DND-41 (cell line): ENCODE results near the gene UST.

Experiments used
- ATAC-seq: fragments of 200-7000 bp; cut with Tn5 transposase; 3 replicates; pipeline ENCODE4 v1.9.1; 2021; ENCODE audit warnings: low read depth; ENCODE audit not compliant: insufficient read depth
- DNase-seq: peaks from one replicate; pipeline ENCODE4 v3.0.0-alpha.2; 2020
- H2AFZ ChIP-seq: 2 replicates; pipeline ENCODE4 v1.6.0; 2012; ENCODE audit warnings: low read depth, low read length
- H3K27ac ChIP-seq: 2 replicates; pipeline ENCODE4 v1.5.1; 2012; ENCODE audit warnings: low read length, inconsistent platforms
- H3K27me3 ChIP-seq: fragments of 200-600 bp; sonication (generic); 2 replicates; pipeline ENCODE4 v1.6.0; 2012; ENCODE audit warnings: low read length, mild to moderate bottlenecking, inconsistent platforms; ENCODE audit not compliant: insufficient read depth, poor library complexity
- H3K36me3 ChIP-seq: 2 replicates; pipeline ENCODE4 v1.5.1; 2012; ENCODE audit warnings: low read length, inconsistent platforms; ENCODE audit not compliant: insufficient read depth
- H3K4me1 ChIP-seq: 2 replicates; pipeline ENCODE4 v1.5.1; 2012; ENCODE audit warnings: mild to moderate bottlenecking, low read length; ENCODE audit not compliant: insufficient read depth
- H3K4me2 ChIP-seq: 2 replicates; pipeline ENCODE4 v1.6.0; 2012; ENCODE audit warnings: mild to moderate bottlenecking, moderate library complexity, low read length, inconsistent platforms; ENCODE audit not compliant: insufficient read depth
- H3K4me3 ChIP-seq, 2 experiments: fragments of 200-600 bp in 1 of 2; shearing (Covaris generic) in 1 of 2; 2 replicates each; pipeline ENCODE4 v1.5.1; 2012 to 2016; ENCODE audit warnings: inconsistent platforms in 2 of 2, low read length in 2 of 2, mild to moderate bottlenecking in 2 of 2, low read depth in 1 of 2, moderate library complexity in 1 of 2
- H3K79me2 ChIP-seq: 2 replicates; pipeline ENCODE4 v1.6.0; 2012; ENCODE audit warnings: low read length, inconsistent platforms; ENCODE audit not compliant: insufficient read depth
- H3K9ac ChIP-seq: 2 replicates; pipeline ENCODE4 v1.6.0; 2012; ENCODE audit warnings: low read depth, mild to moderate bottlenecking, inconsistent platforms, low read length, moderate library complexity
- H3K9me3 ChIP-seq: 2 replicates; pipeline ENCODE4 v1.5.1; 2012; ENCODE audit warnings: low read length, moderate library complexity, mild to moderate bottlenecking, inconsistent platforms; ENCODE audit not compliant: insufficient read depth, severe bottlenecking
- H4K20me1 ChIP-seq: 2 replicates; pipeline ENCODE4 v1.6.0; 2012; ENCODE audit warnings: low read length; ENCODE audit not compliant: insufficient read depth
- CTCF ChIP-seq: IDR thresholded peaks from 2 replicates; pipeline ENCODE4 v1.5.1; 2012; ENCODE audit warnings: borderline replicate concordance, low read length, moderate library complexity, mild to moderate bottlenecking; ENCODE audit not compliant: poor library complexity, severe bottlenecking; ENCODE audit errors: extremely low read depth
- EZH2 ChIP-seq: IDR thresholded peaks from 3 replicates; pipeline ENCODE4 v1.6.1; 2012; ENCODE audit warnings: borderline replicate concordance, low read depth, mild to moderate bottlenecking, moderate library complexity, low read length, inconsistent platforms; ENCODE audit not compliant: severe bottlenecking

UST gene

GRCh38 chr6:148893073-148893472 is 146.2 kb downstream of the UST start:
- Histone ChIP-seq H3K4me1 (no peaks in the 10 kb centered on the region), H3K9ac (no peak overlapping the region), H3K27ac (no peak overlapping the region), H2AFZ (no peak overlapping the region), H3K4me2 (no peak overlapping the region), H3K9me3 (no peaks in the 10 kb centered on the region), H3K36me3 (no peaks in the 10 kb centered on the region), H4K20me1 (no peaks in the 10 kb centered on the region), H3K79me2 (no peaks in the 10 kb centered on the region), H3K4me3 (no peak overlapping the region), H3K27me3 (no peaks in the 10 kb centered on the region)
- DNase-seq (no peak), ATAC-seq (no peak)
- TF ChIP-seq EZH2 (no peak), CTCF (no peak)

- no peak overlapping the region for H2AFZ ChIP-seq
- H3K27ac ChIP-seq, result no peak overlapping the region
- H3K9ac ChIP-seq, result no peak overlapping the region
- H3K4me1 ChIP-seq, result no peaks in the 10 kb centered on the region
- no peak overlapping the region for H3K4me2 ChIP-seq
- DNase-seq (no peak), ATAC-seq (no peak)
- H3K36me3 ChIP-seq, result no peaks in the 10 kb centered on the region
- H3K79me2 ChIP-seq, result no peaks in the 10 kb centered on the region
- H3K4me3 ChIP-seq, result no peak overlapping the region
- no peaks in the 10 kb centered on the region for H4K20me1 ChIP-seq
- H3K9me3 ChIP-seq, result no peaks in the 10 kb centered on the region
- no peaks in the 10 kb centered on the region for H3K27me3 ChIP-seq
- no peak for TF ChIP-seq CTCF
- no peak for TF ChIP-seq EZH2
Observed at GRCh38 chr6:148893481-148893880, 146.7 kb downstream of the UST start.

GRCh38 chr6:148898376-148899014 is 151.7 kb downstream of the UST start:
- Histone ChIP-seq H3K27me3 (no peaks in the 10 kb centered on the region), H4K20me1 (no peaks in the 10 kb centered on the region), H3K27ac (no peak overlapping the region), H3K4me1 (no peaks in the 10 kb centered on the region), H2AFZ (no peak overlapping the region), H3K79me2 (no peaks in the 10 kb centered on the region), H3K36me3 (no peaks in the 10 kb centered on the region), H3K9ac (no peak overlapping the region), H3K4me2 (no peak overlapping the region), H3K9me3 (no peaks in the 10 kb centered on the region), H3K4me3 (no peak overlapping the region)
- DNase-seq (no peak), ATAC-seq (no peak)
- no peak for TF ChIP-seq CTCF
- no peak for TF ChIP-seq EZH2
